Mesodermal cell (in vitro differentiated cells): ENCODE data around the gene CT47C1.

Source experiments
- H3K27ac ChIP-seq: 2 replicates; pipeline ENCODE4 v1.7.0; 2013; ENCODE audit warnings: mild to moderate bottlenecking, low read depth, low read length, moderate library complexity; ENCODE audit not compliant: severe bottlenecking
- H3K36me3 ChIP-seq: 2 replicates; pipeline ENCODE4 v1.7.1; 2013; ENCODE audit warnings: mild to moderate bottlenecking, low read length, moderate library complexity; ENCODE audit not compliant: control insufficient read depth, insufficient read depth
- H3K4me1 ChIP-seq: one replicate; pipeline ENCODE4 v1.7.1; 2013; ENCODE audit warnings: mild to moderate bottlenecking, low read length; ENCODE audit not compliant: insufficient read depth, control insufficient read depth, poor library complexity, severe bottlenecking
- H3K4me3 ChIP-seq: 2 replicates; pipeline ENCODE4 v1.7.0; 2013; ENCODE audit warnings: low read length, control low read depth, mild to moderate bottlenecking; ENCODE audit not compliant: insufficient read depth, poor library complexity, severe bottlenecking; ENCODE audit errors: extremely low read depth
- H3K9me3 ChIP-seq: 2 replicates; pipeline ENCODE4 v1.7.1; 2013; ENCODE audit warnings: mild to moderate bottlenecking, low read length, moderate library complexity; ENCODE audit not compliant: control insufficient read depth
- WGBS, 2 experiments: methylation state at CpG; one replicate each; pipeline ENCODE4 v1.1.5; 2013; ENCODE audit warnings: missing lambda C conversion rate in 2 of 2; ENCODE audit not compliant: insufficient coverage in 2 of 2; 5-methylcytosine and 5-hydroxymethylcytosine counted together

The CT47C1 gene

DNA sequence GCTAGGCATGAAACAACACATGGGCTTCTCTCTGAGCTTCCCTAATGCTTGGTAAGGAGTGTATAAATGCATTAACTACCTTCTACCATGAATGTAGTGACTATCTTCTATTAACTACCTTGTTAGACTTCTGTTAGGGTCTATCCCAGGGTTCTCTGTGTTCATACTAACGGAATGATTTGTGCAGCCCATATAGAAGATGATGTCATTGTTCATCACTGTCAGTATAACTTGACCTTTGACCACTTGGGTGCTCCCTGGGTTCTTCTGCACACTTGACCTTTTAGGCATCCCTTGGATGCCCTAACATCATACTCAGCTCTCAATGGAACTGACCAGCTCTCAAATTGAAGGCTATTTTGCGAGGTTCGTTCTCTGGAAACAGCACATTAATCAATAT, 30.8 kb upstream of the CT47C1 start:
- no CpG with 5 or more reads among the region's 3 CpGs for WGBS, 2 experiments
- peaks cover 2% of the 10 kb centered on the region for H3K4me1 ChIP-seq
- no peak overlapping the region for H3K27ac ChIP-seq
- no peak overlapping the region for H3K4me3 ChIP-seq
- H3K36me3 ChIP-seq = no peaks in the 10 kb centered on the region
- no peaks in the 10 kb centered on the region for H3K9me3 ChIP-seq

- H3K27ac ChIP-seq = no peak overlapping the region
- no peaks in the 10 kb centered on the region for H3K36me3 ChIP-seq
- WGBS, 2 experiments = 100% methylated on average over 1 of the region's 1 CpG; no CpG with 5 or more reads in 1 of the 2 experiments
- peaks cover 2% of the 10 kb centered on the region for H3K4me1 ChIP-seq
- H3K4me3 ChIP-seq = no peak overlapping the region
- no peaks in the 10 kb centered on the region for H3K9me3 ChIP-seq
Measured at GRCh38 chrX:119042996-119043395, 29.8 kb upstream of the CT47C1 start.

GRCh38 chrX:119045884-119046283, 26.9 kb upstream of the CT47C1 start:
- Histone ChIP-seq H3K27ac (no peak overlapping the region), H3K9me3 (no peaks in the 10 kb centered on the region), H3K4me3 (no peak overlapping the region), H3K4me1 (peaks cover 2% of the 10 kb centered on the region), H3K36me3 (no peaks in the 10 kb centered on the region)
- 86% methylated on average over 1 of the region's 2 CpGs; no CpG with 5 or more reads in 1 of the 2 experiments for WGBS, 2 experiments

DNA sequence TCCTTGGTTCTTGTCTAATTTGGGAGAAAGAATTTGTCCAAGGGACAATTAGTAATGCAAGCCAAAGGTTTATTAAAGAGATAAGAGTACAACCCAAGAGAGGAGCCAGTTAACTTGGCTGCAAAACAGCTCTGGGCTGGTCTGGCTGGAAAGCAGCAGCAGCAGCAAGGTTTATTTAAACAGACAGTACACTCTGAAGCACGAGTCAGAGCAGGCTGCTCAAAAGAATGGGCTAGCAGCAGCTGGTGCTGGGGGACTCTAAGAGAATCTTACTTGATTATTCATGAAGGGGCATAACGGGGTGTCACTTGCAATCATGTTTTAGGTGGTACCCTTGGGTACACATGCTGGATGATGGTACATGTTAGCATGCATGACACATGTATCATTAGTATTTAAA, 17.1 kb upstream of the CT47C1 start:
- Histone ChIP-seq H3K9me3 (no peaks in the 10 kb centered on the region), H3K4me3 (no peak overlapping the region), H3K27ac (no peak overlapping the region), H3K36me3 (no peaks in the 10 kb centered on the region), H3K4me1 (no peaks in the 10 kb centered on the region)
- WGBS, 2 experiments = 40% methylated on average over 1 of the region's 2 CpGs; no CpG with 5 or more reads in 1 of the 2 experiments

- 18% methylated on average over 2 of the region's 6 CpGs; no CpG with 5 or more reads in 1 of the 2 experiments for WGBS, 2 experiments
- H3K27ac ChIP-seq = no peak overlapping the region
- no peaks in the 10 kb centered on the region for H3K36me3 ChIP-seq
- no peaks in the 10 kb centered on the region for H3K4me1 ChIP-seq
- H3K9me3 ChIP-seq = no peaks in the 10 kb centered on the region
- no peak overlapping the region for H3K4me3 ChIP-seq
Measured at GRCh38 chrX:119062750-119063374, 9.9 kb upstream of the CT47C1 start.

DNA sequence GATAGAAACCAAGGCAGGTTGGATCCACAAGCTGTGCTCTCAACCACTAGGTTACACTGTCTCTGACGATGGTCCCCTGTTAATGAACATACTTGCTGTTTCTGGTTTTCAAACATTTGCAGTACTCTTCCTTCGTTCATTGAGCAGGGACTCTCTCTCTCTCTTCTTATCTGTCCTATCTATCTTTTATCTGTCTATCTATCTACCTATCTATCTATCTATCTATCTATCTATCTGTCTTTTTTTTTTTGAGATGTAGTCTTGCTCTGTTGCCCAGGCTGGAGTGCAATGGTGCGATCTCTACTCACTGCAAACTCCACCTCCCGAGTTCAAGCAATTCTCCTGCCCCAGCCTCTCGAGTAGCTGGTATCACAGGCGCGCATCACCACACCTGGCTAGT, 9.4 kb upstream of the CT47C1 start:
- H3K9me3 ChIP-seq = no peaks in the 10 kb centered on the region
- 83 to 90% methylated on average over 2 of the region's 7 CpGs for whole genome bisulfite sequencing, 2 experiments
- no peak overlapping the region for H3K4me3 ChIP-seq
- H3K4me1 ChIP-seq = no peaks in the 10 kb centered on the region
- no peaks in the 10 kb centered on the region for H3K36me3 ChIP-seq
- H3K27ac ChIP-seq = no peak overlapping the region

DNA sequence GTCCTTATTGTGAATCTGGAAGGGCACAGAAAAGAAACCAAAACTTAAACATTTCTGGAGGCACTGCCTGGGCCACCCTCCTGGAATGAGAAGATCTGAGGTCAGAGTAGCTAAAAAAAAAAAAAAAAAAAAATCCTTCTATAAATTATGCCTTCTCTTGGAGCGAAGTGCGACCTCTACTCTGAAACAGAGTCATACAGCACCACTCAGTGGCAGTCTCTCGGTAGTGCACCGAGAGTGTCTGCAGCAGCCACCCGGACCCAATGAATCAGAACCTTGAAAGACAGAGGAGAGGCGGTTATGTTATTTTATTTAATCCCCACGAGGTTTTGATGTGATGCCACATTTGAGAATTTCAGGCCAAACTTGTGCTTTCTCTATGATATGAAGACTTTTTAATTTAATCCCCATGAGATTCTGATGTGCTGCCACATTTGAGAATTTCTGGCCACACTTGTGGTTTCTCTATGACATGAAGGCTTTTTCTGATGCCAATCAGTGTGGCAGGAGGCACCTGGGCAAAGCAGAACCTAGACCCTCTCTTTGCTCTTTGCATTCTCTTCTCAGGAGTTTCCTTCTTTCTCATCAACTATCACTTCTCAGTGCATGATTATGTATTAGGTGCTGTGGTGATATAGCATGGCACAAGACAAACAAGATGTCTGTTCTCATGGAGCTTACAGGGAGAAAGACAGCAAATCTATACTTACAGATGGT, 5.6 kb upstream of the CT47C1 start:
- H3K27ac ChIP-seq = no peak overlapping the region
- H3K4me3 ChIP-seq = no peak overlapping the region
- H3K9me3 ChIP-seq = no peaks in the 10 kb centered on the region
- no peaks in the 10 kb centered on the region for H3K4me1 ChIP-seq
- no peaks in the 10 kb centered on the region for H3K36me3 ChIP-seq
- WGBS, 2 experiments = no CpG with 5 or more reads among the region's 7 CpGs

DNA sequence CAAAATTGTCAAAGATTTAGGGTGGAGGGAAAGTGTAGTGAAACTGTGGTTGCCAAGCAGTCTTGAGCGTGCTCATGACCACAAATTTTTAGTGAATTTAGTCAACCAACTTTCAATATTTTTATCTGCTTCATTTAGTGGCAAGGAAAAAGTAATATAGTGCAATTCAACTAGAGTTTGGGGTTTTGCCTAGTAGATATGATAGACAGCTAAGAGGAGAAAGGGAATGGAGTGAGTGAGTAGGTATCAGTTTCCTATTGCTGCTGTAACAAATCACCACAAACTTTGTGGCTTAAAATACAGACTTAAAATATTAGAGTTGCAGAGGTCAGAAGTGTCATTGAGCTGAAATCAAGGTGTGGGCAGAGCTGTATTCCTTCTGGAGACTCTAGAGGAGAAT, 3.7 kb upstream of the CT47C1 start:
- H3K4me3 ChIP-seq = no peak overlapping the region
- H3K9me3 ChIP-seq = no peaks in the 10 kb centered on the region
- no peak overlapping the region for H3K27ac ChIP-seq
- no CpG with 5 or more reads among the region's 1 CpG for WGBS, 2 experiments
- no peaks in the 10 kb centered on the region for H3K4me1 ChIP-seq
- H3K36me3 ChIP-seq = no peaks in the 10 kb centered on the region

DNA sequence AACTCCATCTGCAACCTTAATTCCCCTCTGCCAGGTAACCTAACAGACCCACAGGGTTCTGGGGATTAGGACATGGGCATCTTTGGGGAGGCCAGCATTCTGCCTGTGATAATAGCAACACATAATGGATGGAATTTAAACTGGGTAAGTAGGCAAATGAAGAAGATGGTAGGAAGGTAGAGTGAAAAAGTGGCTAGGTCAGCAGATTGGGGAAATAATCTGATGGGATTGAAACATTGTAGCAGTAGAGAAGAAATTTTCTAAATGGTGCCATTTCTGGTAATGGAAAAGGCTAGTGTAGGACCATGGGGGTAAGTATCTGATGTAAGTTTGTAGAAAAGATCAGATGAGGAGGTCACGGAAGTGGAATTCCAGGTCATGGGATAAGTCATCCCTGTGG, 3.0 kb upstream of the CT47C1 start:
- no peaks in the 10 kb centered on the region for H3K9me3 ChIP-seq
- H3K4me1 ChIP-seq = no peaks in the 10 kb centered on the region
- H3K36me3 ChIP-seq = no peaks in the 10 kb centered on the region
- no peak overlapping the region for H3K27ac ChIP-seq
- 83 to 100% methylated on average over 1 of the region's 1 CpG for WGBS, 2 experiments
- no peak overlapping the region for H3K4me3 ChIP-seq

DNA sequence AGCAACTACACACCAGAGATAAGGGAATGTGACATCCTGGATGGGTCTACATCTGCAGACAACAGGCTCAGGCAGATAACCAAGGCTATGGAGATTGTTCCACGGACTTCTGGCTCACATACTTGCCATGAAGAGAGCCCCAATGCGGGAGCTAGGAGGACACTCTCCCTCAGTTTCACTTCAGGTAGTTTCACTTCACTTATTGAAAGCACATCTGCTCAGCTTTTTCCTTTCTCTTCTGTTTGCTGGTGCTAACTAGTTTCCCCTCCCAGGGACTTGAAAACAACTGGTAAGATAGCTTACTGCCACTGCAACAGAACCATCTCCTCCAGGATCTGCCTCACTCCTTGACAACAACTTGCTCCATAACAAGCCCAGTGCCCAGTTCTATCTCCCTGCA, 1.4 kb upstream of the CT47C1 start:
- Histone ChIP-seq H3K4me1 (no peaks in the 10 kb centered on the region), H3K4me3 (no peak overlapping the region), H3K36me3 (no peaks in the 10 kb centered on the region), H3K27ac (no peak overlapping the region), H3K9me3 (no peaks in the 10 kb centered on the region)
- 100% methylated on average over 1 of the region's 2 CpGs for WGBS, 2 experiments

- no peaks in the 10 kb centered on the region for H3K4me1 ChIP-seq
- no peak overlapping the region for H3K4me3 ChIP-seq
- H3K36me3 ChIP-seq = no peaks in the 10 kb centered on the region
- H3K9me3 ChIP-seq = no peaks in the 10 kb centered on the region
- H3K27ac ChIP-seq = no peak overlapping the region
- WGBS, 2 experiments = 77 to 100% methylated on average over 3 to 25 of the region's 43 CpGs
Measured at GRCh38 chrX:119073200-119073905, 560 bp downstream of the CT47C1 start.
